ENCODE measurements around the gene PSMB1. TPM values are rescaled to one million over a fixed set of nuclear protein-coding genes. Genes with fewer than 3 reads are reported as not detected.

Gene PSMB1
- total and polyA plus RNA-seq, 9 of the 15 experiments (the other 6 are each of a cell fraction or from before 2014, with no cell fraction given): 447 to 2,953 (median 884) TPM

GRCh38 chr6:170554013-170554795 lies 1.1 kb upstream of the PSMB1 start, which contains the start of gene TBP (continued):
- TF ChIP-seq GMEB1 (CRISPR knock-in tag; IDR thresholded peaks at IDR 0.05): peak; percentile 54
- TF ChIP-seq RUNX1 (IDR thresholded peaks at IDR 0.05; ENCODE audit: low read depth): 0 out of 2 replicates have a peak, but pooled peaks have one; percentile 49
- TF ChIP-seq CBX3 (IDR thresholded peaks at IDR 0.05; ENCODE audit: borderline replicate concordance in 1 of 2, low read length in 2 of 2): peak in 1 of 2 experiments; percentile 78; a peak in 2 of 3 replicates
- peak; percentile 97 for TF ChIP-seq RBBP5 (IDR thresholded peaks at IDR 0.05; ENCODE audit: borderline replicate concordance, insufficient read depth, low read length, poor library complexity, severe bottlenecking)
- TF ChIP-seq, protein P1, sequence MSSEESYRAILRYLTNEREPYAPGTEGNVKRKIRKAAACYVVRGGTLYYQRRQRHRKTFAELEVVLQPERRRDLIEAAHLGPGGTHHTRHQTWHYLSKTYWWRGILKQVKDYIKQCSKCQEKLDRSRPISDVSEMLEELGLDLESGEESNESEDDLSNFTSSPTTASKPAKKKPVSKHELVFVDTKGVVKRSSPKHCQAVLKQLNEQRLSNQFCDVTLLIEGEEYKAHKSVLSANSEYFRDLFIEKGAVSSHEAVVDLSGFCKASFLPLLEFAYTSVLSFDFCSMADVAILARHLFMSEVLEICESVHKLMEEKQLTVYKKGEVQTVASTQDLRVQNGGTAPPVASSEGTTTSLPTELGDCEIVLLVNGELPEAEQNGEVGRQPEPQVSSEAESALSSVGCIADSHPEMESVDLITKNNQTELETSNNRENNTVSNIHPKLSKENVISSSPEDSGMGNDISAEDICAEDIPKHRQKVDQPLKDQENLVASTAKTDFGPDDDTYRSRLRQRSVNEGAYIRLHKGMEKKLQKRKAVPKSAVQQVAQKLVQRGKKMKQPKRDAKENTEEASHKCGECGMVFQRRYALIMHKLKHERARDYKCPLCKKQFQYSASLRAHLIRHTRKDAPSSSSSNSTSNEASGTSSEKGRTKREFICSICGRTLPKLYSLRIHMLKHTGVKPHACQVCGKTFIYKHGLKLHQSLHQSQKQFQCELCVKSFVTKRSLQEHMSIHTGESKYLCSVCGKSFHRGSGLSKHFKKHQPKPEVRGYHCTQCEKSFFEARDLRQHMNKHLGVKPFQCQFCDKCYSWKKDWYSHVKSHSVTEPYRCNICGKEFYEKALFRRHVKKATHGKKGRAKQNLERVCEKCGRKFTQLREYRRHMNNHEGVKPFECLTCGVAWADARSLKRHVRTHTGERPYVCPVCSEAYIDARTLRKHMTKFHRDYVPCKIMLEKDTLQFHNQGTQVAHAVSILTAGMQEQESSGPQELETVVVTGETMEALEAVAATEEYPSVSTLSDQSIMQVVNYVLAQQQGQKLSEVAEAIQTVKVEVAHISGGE (CRISPR knock-in tag; IDR thresholded peaks at IDR 0.05): peak in 2 of 3 experiments; percentile 64 to 96; a peak in 4 of 6 replicates
- peak; percentile 58; the same call in 1 of the 2 replicates for TF ChIP-seq HDAC2 (IDR thresholded peaks at IDR 0.05)
- peak; percentile 51 for TF ChIP-seq FOS (IDR thresholded peaks at IDR 0.05; ENCODE audit: extremely low read depth, insufficient read length)
- TF ChIP-seq, protein P2, sequence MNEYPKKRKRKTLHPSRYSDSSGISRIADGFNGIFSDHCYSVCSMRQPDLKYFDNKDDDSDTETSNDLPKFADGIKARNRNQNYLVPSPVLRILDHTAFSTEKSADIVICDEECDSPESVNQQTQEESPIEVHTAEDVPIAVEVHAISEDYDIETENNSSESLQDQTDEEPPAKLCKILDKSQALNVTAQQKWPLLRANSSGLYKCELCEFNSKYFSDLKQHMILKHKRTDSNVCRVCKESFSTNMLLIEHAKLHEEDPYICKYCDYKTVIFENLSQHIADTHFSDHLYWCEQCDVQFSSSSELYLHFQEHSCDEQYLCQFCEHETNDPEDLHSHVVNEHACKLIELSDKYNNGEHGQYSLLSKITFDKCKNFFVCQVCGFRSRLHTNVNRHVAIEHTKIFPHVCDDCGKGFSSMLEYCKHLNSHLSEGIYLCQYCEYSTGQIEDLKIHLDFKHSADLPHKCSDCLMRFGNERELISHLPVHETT (CRISPR knock-in tag; conservative IDR thresholded peaks at IDR 0.05 in 1 of 2, IDR thresholded peaks at IDR 0.05 in 1 of 2): peak in 1 of 2 experiments; percentile 61; a peak in 2 of 4 replicates

Measured in K562 (cell line).